Prostate gland (tissue), 2 donors: ENCODE measurements around the gene SNX3.

ENCODE experiments used
- CTCF ChIP-seq, 4 experiments: fragments of 200-600 bp in 2 of 4; fragments of 450-650 bp in 2 of 4; sonication (generic) in 2 of 4; IDR thresholded peaks; 1 replicate in 3 of 4; 2 replicates in 1 of 4; pipeline ENCODE4 v1.5.1; 2016 to 2019; ENCODE audit warnings: antibody characterized with exemption in 4 of 4, mild to moderate bottlenecking in 2 of 4, moderate library complexity in 2 of 4
- POLR2A ChIP-seq: fragments of 450-650 bp; IDR thresholded peaks from one replicate; pipeline ENCODE4 v1.6.1; 2016; ENCODE audit warnings: antibody characterized with exemption, mild to moderate bottlenecking
- POLR2AphosphoS5 ChIP-seq: sonication (generic); formaldehyde crosslinking; IDR thresholded peaks from one replicate; pipeline ENCODE4 v1.6.1; 2017; ENCODE audit warnings: antibody characterized with exemption

GRCh38 chr6:108287373-108287772, 26.5 kb upstream of the SNX3 start:
- TF ChIP-seq CTCF (IDR thresholded peaks at IDR 0.05): no peak
- no peak for TF ChIP-seq POLR2AphosphoS5
- no peak for TF ChIP-seq POLR2A
